CD4-positive, alpha-beta T cell treated with Interleukin-4 for 4 hours (primary cell): ENCODE data around the gene TMEM243.
"Not testable (repeated sequence)": the region's sequence is repeated elsewhere in the genome, so short reads cannot be mapped to it uniquely, and the experiment has no call there.

Source experiments
- DNase-seq: peaks from one replicate; pipeline ENCODE4 v3.0.0-alpha.2; 2020

TMEM243 gene

DNA sequence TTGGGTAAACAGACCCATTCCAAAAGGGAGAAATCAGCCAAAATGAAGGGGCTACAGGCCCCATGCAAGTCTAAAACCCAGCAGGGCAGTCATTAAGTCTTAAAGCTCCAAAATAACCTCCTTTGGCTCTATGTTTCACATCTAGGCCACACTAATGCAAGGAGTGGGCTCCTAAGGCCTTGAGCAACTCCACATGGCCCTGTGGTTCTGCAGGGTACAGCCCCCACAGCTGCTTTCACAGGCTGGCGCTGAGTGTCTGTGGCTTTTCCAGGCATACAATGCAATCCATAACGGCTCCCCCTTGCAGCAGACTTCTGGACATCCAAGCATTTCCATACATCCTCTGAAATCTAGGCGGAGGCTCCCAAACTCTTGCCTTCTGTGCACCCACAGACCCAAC lies 9.0 kb downstream of the TMEM243 start:
- no peak for DNase-seq

DNA sequence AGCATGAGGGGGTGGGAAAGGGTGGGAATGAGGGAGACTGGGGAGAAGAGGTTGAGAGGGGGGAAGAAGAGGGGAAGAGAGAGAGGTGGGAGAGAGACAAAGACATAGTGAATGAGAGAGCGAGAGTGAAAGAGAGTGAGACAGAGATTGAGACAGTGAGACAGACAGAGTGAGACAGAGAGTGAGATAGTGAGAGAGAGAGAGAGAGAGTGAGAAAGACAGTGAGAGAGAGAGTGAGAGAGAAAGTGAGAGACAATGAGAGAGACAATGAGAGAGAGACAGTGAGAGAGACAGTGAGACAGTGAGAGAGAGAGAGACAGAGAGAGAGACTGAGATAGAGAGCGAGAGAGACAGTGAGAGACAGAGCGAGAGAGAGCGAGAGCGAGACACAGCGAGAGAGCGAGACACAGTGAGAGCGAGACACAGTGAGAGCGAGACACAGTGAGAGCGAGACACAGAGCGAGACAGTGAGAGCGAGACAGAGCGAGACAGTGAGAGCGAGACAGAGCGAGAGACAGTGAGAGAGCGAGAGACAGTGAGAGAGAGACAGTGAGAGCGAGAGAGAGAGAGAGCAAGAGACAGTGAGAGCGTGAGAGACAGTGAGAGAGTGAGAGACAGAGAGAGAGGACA lies 10.1 kb downstream of the TMEM243 start:
- DNase-seq, result no peak

DNA sequence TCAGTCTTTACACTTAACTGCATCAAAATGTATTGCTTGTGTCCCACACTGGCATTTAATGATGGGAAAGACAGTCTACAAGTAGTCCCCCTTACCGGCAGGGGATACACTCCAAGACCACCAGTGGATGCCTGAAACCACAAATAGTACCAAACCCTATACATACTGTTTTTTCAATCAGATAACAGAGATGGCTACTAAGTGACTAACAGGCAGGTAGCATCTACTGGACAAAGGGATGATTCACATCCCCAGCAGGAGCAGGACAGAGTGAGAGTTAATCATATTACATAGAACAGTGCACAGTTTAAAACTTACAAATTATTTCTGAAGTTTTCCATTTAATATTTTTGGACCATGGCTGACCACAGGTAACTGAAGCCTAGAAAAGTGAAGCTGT lies 13.2 kb downstream of the TMEM243 start:
- no peak for DNase-seq

DNA sequence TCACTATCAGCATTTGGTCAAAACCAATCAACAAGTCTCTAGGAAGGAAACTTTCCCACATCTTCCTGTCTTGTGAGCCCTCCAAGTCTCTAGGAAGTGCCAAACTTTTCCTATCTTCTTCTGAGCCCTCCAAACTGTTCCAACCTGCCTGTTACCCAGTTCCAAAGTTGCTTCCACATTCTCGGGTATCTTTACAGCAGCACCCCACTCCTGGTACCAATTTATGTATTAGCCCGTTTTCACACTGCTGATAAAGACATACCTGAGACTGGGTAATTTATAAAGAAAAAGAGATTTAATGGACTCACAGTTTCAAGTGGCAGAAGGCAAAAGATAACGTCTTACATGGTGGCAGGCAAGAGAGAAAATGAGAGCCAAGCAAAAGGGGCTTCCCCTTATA lies 13.8 kb downstream of the TMEM243 start:
- DNase-seq, result not testable (repeated sequence)

DNA sequence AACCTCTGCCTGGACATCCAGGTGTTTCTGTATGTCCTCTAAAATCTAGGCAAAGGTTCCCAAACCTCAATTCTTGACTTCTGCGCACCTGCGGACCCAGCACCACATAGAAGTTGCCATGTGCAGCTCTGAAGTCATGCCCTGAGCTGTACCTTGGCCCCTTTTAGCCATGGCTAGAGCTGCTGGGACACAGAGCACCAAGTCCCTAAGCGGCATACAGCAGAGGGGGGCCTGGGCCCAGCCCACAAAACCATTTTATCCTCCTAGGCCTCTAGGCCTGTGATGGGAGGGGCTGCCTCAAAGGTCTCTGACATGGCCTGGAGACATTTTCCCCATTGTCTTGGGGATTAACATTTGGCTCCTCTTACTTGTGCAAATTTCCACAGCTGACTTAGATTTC lies 14.6 kb downstream of the TMEM243 start:
- DNase-seq, result no peak

DNA sequence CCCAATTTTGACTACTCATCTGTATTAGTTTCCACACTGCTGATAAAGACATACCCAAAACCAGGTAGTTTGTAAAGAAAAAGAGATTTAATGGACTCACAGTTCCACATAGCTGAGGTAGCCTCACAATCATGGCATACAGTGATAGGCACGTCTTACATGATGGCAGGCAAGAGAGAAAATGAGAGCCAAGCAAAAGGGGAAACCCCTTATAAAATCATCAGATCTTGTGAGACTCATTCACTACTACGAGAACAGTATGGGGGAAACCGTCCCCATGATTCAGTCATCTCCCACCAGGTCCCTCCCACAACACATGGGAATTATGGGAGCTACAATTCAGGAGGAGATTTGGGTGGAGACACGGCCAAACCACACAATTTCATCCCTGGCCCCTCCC lies 15.6 kb downstream of the TMEM243 start:
- DNase-seq, result not testable (repeated sequence)

DNA sequence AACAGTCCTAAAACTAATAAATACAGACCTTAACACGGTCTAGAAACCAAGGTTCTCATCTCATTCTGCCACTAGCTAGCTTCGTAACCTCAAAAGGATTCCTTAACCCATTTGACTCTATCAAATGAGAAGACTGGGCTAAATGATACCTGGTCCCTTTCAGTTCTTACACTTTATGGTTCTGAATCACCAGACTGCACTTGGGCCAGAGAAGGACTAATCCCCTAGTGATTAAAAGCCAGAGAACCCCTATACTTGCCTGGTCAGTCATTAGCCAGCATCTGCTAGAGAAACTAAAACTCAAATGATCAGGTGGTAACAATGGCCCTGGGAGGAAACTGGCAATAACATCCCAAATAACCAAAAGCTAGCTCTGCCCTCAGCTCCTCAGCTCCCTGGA lies 16.8 kb downstream of the TMEM243 start:
- DNase-seq, result no peak

DNA sequence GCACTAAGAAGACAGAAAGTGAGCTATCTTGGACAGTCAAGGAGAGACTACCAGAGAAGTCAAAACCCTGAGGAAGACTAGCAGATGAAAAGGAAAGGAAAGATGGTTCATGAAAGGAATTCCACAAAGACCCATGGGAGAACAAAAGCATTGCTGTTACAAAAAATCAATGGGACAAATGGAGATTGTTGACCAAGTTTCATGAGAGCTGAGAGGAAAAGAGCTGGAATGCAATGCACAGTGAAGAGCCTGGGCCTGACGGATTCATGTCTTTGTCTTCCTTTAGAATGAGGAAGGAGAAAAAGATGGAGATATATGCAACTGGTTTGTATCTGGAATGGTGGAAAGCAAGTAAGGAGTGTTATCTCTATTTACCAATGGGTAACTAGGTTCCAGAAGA lies 17.3 kb downstream of the TMEM243 start:
- no peak for DNase-seq

DNA sequence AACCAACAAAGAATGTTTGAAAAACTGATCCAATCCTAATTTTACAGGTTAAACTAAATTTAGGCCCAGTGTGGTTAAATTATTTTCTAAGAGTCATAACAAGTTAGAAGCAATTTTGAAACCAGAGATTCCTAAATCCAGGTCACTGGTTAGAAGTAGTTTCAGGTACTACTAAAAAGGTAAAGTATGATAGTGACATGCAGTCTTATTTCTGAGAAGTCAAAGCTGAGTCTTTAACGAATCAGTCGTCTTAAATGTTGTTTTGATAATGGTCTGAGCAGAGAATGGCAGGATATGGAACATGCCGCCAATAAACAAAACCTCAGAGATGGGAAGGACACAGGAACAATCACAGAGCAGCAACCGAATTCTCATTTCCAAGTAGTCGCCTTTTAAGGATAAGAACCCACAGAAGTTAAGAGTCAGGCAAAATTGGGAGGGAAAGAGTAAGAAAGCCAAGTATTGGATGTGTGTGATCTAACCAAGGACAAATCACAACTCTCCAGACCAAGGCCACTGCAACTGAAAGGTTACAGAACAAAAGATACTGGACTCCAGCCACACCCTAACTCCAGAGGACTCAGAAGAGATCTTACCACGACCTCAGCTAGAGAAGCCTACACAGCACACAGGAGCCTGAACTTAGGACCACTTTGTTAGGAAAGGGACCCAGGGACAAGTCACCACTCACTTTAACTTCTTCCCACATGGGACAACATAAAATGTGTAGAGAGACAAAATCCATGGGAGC lies 19.7 kb downstream of the TMEM243 start:
- DNase-seq, result no peak

DNA sequence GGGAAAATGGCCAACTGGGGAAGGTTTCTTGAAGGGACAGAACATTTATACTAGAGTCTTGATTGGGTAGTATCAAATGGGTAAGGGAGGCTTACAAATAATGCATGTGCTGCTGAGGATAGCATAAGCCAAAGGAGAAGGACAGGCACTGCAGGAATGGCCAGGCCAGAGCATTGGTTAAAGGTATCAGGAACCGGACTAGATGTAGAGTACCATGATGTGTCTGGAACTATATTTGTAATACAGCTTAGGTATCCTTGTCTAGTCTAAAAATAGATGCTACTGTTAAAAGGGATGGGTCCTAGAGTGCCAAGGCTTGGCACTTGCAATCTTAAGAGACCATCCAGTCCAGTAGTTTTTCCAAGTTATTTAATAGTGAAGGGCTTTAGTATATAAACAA lies 20.3 kb downstream of the TMEM243 start:
- DNase-seq, result no peak

DNA sequence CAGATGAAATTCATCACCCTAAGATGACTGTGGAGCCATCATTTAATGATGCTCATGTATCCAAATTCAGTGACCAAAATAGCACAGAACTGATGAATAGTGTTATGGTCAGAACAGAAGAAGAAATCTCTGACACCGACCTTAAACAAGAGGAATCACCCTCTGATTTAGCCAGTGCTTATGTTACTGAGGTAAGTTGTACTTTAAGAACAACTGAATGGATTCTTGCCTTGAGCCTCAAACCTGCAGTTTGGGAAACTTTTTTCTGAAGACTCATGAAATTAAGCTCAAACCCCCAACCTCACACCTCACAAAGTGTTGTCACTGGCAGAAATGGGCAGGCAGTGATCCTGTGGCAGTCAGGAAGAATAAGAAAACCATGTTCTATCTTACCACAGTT lies 25.6 kb downstream of the TMEM243 start:
- no peak for DNase-seq

DNA sequence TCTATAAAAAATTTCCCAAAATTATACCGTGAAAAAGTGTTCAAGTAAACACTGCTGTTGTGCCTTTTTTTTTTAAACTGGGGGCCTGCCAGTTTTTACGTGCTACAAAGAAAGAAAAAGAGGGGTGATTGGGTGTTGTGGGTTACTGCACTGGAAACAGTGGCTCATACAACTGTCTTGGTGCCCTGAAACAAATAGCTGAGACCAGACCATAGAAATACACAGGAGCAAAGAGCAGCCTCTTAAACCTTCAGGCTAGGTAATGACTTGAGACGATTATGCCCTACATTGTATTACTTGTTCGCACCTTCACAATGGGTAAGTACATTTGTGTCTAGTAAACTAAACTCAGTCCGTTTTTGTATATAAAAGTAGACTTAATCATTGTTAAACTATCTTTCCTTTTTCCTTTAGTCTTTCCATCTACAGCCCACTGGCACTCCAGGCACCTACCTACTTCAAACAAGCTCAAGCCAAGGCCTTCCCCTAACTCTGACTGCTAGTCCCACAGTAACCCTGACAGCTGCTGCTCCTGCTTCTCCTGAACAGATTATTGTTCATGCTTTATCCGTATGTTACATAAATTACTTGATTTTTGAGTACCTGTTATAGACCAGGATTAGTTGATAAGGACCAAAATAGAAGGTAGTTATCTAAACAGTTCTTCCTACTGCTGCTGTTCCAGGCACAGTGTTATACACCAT lies 26.6 kb downstream of the TMEM243 start:
- DNase-seq, result no peak

DNA sequence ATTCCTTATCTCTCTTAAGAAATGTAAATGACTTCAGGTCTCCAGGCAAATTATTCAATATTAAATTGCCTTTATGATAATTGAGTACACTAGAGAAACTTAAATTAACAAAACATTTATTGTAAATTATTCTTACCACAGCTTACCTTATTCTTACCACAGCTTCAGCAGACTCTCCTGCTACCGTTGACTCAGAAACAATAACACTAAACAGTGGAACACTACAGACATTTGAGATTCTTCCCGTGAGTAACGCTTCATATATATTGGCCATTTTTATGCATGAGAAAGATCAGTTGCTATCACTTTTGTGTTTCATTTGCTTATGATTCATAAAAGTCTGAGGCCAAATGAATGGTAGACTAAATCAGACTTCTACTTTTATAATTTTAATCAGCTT lies 28.7 kb downstream of the TMEM243 start:
- no peak for DNase-seq

DNA sequence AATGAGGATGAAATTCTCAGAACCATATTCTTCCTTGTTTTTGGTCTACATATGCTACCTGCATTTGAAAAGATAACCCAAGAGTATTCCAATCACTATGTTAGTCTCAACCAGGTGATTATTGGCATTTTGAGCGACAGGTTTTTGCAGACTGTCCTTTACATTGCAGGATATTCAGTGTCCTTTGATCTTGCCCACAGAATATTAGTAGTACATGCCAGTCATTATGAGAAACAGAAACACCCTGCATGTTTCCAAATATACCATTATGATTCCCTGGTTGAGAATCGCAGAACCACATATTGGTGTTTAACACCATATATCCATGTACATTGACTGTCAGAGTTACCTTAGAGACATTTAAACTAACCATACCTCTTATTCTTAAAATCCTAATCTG lies 30.6 kb downstream of the TMEM243 start:
- DNase-seq, result no peak

DNA sequence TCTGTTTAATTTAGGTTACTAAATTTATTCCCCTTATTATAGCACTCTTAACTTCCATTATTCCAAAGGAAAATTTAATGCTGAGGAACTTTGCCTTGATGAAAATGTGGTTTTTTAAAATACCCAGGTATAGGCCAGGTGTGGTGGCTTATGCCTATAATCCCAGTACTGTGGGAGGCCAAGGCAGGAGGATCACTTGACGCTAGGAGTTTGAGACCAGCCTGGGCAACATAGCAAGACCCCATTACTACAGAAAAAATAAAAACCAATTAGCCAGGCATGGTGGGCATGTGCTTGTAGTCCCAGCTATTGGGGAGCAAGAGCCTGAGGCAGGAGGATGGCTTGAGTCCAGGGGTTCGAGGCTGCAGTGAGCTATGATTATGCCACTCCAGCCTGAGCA lies 32.4 kb downstream of the TMEM243 start:
- DNase-seq, result no peak

DNA sequence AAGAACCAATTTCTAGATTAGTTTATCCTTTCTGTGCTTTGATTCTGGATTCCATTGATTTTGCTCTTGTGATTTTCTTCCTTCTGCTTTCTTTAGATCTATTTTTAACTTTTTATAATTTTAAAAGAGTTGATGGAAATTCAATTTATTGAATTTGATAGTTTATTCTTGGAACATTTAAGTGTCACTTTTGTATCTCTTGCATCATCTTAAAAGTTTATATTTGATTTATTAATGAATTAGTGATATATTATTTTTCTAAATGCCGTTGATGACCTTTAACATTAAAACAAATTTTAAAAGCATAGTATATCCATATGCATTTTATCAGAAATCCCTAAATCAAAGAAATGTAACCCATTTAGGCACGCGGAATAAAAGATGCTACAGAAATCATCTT lies 40.4 kb downstream of the TMEM243 start:
- DNase-seq, result no peak

DNA sequence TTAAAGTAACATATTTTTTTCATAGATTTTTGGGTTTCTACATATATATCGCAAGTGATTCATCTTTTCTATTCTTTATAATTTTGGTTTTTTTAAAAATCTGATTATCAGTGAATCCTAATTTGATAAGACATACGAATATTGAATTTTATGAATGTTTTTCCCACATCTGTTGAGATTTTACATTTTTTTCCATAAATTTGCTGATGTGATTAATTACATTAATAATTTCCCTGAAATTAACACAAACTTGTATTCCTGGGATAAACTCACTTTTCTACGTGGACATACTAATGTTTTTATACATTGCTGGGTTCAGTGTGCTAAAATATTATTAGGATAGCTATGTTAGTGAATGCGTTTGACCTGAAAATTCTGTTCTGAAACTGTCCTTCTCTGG lies 41.2 kb downstream of the TMEM243 start:
- DNase-seq, result no peak

DNA sequence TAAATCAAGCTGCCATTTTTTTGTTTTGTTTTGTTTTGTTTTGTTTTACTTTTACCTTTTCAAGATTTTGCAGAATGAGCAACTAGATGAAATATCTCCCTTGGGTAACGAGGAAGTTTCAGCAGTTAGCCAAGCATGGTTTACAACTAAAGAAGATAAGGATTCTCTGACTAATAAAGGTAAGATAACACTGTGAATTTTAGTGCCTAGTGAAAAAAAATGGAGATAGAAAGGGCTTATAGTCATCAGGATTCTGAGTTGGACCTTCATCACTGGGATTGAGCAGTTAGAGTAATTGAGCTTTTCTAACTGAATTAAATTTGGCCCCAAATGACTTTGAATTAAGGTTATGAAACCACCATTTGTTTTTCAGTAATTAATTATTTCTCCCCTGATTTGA lies 46.1 kb downstream of the TMEM243 start:
- DNase-seq, result no peak

DNA sequence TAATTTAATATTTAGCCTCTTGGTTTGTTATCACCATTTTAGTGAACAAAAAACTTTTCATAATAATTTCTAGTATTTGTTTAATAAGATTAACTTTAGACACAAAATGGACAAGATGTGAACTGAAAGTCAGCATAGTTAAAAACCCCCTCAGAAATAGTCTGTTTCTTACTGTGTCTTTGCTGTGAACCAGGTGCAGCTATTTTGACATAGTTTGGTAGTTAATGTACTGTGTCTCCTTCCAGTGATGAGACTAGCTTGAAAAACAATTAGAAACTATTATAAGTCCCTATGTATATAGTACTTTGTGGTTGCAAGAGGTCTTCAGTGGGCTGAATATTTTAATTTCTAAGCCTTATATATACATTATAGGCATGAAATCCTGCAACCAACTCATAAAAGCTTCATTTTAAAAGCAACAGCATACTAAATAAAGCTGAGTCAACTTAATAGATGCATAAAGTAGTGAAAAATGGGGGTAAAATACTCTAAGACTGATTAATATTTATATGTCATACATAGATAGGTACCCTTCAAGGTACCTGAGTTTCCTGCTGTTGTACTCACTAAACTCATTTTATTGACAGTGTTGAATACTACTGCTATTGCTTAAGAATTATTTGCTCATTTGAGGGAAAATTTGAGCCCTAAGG lies 48.1 kb downstream of the TMEM243 start:
- no peak for DNase-seq

DNA sequence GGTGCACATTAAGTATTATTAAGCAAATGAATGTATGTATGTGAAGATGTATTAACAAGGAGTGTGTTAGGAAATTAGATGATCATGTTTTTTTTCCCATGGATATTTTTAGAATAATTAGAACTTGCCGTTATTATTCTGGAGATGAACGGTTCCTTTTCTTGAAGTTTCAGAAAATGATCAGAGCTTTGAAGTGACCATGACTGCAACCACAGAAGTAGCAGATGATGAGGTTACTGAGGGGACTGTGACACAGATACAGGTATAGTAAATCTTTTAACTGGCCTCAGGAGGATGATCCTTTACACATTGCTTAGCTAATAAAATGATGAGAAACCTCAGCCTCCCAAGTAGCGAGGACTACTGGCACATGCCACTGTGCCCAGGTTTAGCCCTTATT lies 48.7 kb downstream of the TMEM243 start:
- no peak for DNase-seq

DNA sequence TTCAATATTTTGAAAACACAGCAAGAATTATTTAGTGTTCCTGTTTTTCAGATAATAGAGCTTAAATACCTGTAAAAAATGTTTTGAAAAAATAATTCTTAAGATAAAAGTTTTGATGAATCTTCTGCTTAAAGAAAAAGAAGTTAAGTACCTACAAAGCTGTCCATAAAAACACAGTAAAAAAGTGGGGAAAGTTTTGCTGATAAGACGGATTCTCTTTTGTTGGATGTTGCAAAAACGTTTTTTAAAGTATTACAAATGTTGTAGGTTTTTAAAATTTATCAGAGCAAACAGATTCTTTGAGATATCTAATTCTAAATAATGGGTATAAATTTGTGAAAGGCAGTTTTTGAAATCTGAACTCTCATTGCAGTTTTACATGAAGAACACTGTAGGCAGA lies 55.1 kb downstream of the TMEM243 start:
- DNase-seq, result no peak

DNA sequence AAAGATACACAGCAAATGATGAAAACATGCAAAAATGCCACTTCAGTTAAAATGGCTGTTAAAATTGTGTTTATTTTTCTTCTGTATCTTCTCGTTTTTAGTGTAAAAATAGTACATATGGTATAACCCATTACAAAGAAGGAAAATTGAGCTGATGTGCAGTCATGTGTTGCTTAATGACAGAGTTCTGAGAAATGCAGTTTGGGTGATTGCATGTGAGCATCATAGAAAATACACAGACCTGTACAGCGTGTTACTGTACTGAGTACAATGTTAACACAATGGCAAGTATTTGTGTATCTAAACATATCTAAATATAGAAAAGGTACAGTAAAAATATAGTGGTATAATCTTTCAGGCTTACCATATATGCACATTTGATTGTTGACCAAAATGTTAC lies 60.0 kb downstream of the TMEM243 start:
- no peak for DNase-seq

DNA sequence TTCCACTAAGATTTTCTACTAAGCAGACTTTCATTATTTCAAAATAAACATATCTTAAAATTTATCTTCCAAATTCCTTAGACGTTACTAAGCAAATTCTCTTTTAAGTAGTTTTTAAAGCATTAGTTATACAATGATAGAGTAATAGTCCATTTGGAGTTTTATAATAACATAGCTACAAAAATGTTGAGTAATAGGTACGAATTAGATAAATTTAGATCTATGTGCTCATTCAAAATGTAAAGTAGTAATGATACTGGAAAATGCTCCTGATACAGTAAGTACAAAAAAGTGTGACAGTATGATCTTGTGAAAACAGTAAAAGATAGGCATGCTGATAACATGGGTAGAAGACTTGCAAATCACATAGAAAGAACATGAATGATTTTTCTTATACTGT lies 62.8 kb downstream of the TMEM243 start:
- no peak for DNase-seq

DNA sequence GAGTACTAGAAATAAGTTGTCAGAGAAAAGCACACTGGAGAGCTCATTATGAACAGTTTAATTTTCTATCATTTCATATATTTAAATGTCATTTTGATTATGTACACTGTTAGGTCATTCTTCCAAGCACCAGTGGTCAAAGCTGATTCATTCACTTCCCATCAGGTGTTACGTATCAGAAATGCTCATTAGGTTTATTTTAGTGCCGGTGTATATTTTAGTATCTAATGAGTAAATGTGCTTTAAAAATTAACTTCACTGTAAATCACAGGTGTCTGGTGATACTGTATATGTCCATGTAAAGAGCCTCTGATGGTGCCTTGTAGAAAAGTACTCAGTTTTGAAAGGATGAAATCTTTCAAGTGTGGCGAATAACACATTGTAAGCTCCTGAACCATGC lies 63.7 kb downstream of the TMEM243 start:
- no peak for DNase-seq
